ENCODE data around the gene SMIM45.

SMIM45 gene

DNA sequence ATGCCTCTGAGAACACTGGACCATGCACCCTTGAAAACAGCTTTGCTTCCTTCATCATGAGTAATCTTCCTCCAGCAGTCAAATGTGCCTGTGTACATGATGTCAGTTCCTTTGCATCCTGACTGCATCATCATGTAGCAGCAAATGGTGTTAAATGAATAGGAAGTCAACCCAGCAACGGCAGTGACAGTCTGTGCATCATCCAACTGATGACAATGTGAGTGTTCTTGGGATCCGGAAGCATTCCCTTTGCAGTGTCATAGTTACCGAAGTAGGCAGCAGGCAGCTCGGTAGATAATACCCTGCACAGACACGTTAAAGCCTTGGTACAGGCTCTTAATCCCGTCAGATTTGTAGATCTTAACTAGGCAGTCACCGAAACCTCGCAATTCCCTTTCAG is 49.2 kb downstream of the SMIM45 start:
- DNase-seq (ENCODE audit: low spot score), result no peak
- TF ChIP-seq CTCF (IDR thresholded peaks at IDR 0.05; ENCODE audit: extremely low read depth, missing control alignments), result no peak

- TF ChIP-seq CTCF (IDR thresholded peaks at IDR 0.05; ENCODE audit: extremely low read depth, missing control alignments), result no peak
Observed at GRCh38 chr22:42001706-42002105, 49.8 kb downstream of the SMIM45 start.

GRCh38 chr22:42007922-42008321 is 56.0 kb downstream of the SMIM45 start:
- no peak for DNase-seq (ENCODE audit: low spot score)
- no peak for TF ChIP-seq CTCF (IDR thresholded peaks at IDR 0.05; ENCODE audit: extremely low read depth, missing control alignments)

More at GRCh38 chr22:42001706-42002105, 49.8 kb downstream of the SMIM45 start:
- DNase-seq (ENCODE audit: low spot score), result no peak
